GM21576 (cell line): Measurements from ENCODE around the gene TIAM2.
"Not testable (repeated sequence)": the region's sequence is repeated elsewhere in the genome, so short reads cannot be mapped to it uniquely, and the experiment has no call there.

Experiments
- ATAC-seq: cut with Tn5 transposase; IDR thresholded peaks from one replicate; pipeline ENCODE4 v1.9.1; 2021; ENCODE audit warnings: mild to moderate bottlenecking, moderate library complexity; ENCODE audit not compliant: unreplicated experiment

Gene TIAM2

GRCh38 chr6:155090166-155090565, 95.1 kb downstream of the TIAM2 start:
- ATAC-seq, result no peak

- no peak for ATAC-seq
Measured at GRCh38 chr6:155091756-155092155, 96.6 kb downstream of the TIAM2 start.

GRCh38 chr6:155093430-155093829, 98.3 kb downstream of the TIAM2 start:
- ATAC-seq, result no peak

- ATAC-seq, result no peak
Measured at GRCh38 chr6:155100087-155100486, 105.0 kb downstream of the TIAM2 start.

- no peak for ATAC-seq
Measured at GRCh38 chr6:155100591-155100990, 105.5 kb downstream of the TIAM2 start.

GRCh38 chr6:155103083-155103645, 108.0 kb downstream of the TIAM2 start:
- ATAC-seq, result not testable (repeated sequence)

- no peak for ATAC-seq
Measured at GRCh38 chr6:155103816-155104366, 108.8 kb downstream of the TIAM2 start.

GRCh38 chr6:155106456-155107115, 111.5 kb downstream of the TIAM2 start:
- ATAC-seq, result no peak

- ATAC-seq, result no peak
Measured at GRCh38 chr6:155107432-155108069, 112.4 kb downstream of the TIAM2 start.

GRCh38 chr6:155108070-155108820, 113.1 kb downstream of the TIAM2 start:
- ATAC-seq, result no peak

- ATAC-seq, result no peak
Measured at GRCh38 chr6:155110721-155111120, 115.6 kb downstream of the TIAM2 start.

GRCh38 chr6:155112757-155113156, 117.6 kb downstream of the TIAM2 start:
- ATAC-seq, result no peak

GRCh38 chr6:155115893-155116570, 120.9 kb downstream of the TIAM2 start:
- ATAC-seq, result no peak

GRCh38 chr6:155116571-155116910, 121.4 kb downstream of the TIAM2 start:
- ATAC-seq, result no peak

- no peak for ATAC-seq
Measured at GRCh38 chr6:155117256-155117655, 122.1 kb downstream of the TIAM2 start.

- ATAC-seq, result no peak
Measured at GRCh38 chr6:155117785-155118184, 122.7 kb downstream of the TIAM2 start.

GRCh38 chr6:155119201-155119600, 124.1 kb downstream of the TIAM2 start:
- not testable (repeated sequence) for ATAC-seq

GRCh38 chr6:155120034-155120433, 124.9 kb downstream of the TIAM2 start:
- ATAC-seq, result no peak

GRCh38 chr6:155121294-155121693, 126.2 kb downstream of the TIAM2 start:
- ATAC-seq, result no peak

GRCh38 chr6:155121699-155122098, 126.6 kb downstream of the TIAM2 start:
- ATAC-seq, result no peak
